A204.1 (cell line): ENCODE data around the gene THOC5.

Source experiments
- FAIRE-seq: peaks from 2 replicates; lab custom pipeline; 2012; peaks lifted over from hg19 to GRCh38; lab: Jason Lieb, UNC

Gene THOC5

DNA sequence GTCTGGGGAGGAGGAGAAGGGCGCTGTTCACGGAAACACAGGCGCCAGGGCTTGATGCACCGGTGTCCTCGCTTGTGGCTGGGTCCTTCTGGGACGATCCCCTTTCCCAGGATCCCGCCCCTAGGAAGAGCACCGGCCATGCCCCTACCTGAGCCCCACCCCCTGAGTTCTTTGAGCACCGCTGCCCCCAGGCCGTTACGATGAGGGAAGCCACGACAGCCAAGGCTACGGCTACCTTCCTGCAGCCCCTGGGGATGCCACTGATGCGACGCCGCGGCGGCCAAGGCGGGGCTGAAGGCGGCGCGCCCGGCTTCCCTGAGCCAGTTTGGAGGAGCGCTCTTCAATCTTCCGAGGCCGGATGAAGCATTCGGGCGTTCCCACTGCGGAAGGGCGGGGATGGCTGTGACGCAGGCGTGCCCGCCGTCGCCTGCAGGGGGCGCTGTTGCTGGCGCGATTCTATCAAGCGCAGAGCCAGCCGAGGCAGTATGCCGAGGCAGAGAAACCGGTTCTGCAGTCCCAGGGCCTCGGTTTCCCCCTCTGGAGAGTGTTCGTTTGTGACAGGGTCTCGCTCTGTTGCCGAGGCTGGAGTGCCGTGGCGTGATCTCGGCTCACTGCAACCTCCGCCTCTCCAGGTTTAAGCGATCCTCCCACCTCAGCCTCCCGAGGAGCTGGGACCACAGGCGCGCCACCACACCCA is 83.2 kb downstream of the THOC5 start:
- FAIRE-seq: no peak

DNA sequence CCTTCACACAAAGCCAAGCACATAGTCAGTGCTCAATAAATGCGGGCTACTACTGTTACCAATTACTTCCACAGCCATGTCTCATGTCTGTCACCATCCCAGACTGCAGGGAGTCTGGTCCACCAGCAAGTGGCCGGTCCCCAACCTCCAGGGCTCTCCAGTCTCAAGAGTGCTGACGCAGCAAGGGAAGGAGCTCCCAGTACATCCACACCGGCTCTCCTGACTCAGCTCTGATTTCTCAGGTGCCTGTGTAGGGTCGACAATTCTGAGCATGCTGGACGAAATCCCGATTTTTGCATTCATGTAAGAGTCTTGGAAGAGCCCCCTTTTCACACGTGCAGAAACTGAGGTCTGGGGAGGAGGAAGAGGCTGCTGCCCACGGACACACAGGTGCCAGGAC is 83.8 kb downstream of the THOC5 start:
- no peak for FAIRE-seq

DNA sequence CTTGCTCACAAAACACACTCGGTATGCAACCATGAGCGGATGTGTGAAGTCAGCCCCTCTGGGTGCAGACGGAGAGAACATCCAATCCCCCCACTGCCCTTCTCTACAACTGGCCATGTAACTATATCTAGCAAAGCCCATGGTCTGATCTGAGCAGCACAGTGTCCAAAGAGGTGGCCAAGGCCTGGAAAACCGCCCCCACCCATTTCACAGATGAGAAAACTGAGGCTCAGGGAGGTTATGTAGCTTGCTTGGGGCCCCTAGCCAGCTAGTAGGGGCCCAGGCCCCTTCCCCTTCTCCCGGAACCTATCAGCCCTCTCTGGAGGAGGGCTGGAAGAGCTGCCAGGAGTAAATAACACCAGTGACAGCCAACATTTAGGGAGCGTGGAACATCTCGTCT is 89.0 kb downstream of the THOC5 start:
- no peak for FAIRE-seq

DNA sequence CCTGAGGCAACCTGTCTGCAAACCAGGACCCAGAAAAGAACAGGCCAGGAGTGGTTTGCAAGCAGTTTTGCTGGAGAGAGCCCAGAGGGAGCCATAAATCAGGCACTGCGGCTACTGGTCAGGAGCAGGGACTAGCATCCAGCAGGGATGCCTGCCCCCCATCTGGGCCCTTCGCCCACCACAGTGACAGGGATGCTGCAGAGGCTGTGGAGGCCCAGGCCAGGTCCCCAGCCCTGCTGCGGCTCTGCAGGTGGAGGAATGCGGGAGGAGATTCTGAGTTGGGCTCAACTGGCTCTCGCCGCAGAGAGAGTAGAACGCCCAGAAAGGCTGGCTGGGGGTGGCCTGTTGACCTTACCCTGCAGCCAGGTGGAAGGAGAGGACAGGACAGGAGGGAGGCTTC is 89.9 kb downstream of the THOC5 start:
- FAIRE-seq: no peak

DNA sequence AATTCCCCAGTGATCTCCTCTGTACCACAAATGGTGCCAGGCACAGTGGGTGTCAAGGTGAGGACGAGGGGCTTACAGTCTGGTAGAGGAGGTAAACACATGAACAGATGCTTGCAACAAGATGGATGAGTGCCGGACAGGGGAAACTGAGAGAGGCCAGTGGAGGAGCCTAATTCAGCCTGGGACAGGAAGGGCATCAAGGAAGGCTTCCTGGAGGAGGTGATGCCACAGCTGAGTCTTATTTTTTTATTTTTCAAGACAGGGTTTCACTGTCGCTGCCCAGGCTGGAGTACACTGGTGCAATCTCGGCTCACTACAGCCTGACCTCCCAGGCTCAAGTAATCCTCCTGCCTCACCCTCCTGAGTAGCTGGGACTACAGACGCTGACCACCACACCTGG is 92.3 kb downstream of the THOC5 start:
- no peak for FAIRE-seq

DNA sequence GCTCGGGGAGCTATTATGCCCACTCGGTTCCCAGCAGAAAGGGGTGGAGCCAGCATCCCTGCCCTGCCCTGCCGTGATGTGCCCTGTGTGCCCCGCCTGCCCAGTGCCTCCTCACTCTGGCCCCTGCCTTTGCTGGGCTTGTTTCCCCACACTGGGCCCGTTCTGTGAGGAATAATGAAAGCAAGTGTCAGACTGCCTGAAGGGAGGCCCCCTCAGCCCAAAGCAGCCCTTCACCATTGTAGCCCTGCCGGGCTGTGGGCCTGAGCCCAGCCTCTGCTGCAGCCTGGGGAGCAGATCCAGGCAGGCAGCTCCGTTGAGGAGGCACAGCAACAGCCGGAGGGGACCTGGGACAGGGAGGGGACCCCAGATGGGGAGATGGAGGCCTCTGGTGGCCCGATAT is 93.8 kb downstream of the THOC5 start:
- FAIRE-seq: no peak

DNA sequence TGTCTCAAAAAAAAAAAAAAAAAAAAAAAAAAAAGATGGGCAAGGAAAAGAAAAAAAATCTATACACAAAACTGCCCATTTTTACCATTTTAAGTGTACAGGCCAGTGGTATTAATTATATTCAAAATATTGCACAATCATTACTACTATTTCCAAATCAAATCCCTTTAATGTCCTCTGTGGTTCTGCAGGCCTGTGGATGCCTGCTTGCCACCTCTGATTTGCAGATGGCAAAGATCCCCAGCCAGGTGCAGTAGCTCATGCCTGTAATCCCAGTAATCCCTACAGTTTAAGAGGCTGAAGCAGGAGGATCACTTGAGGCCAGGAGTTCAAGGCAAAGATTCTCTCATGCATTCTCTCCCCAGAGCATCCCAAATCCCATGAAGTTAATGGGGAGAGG is 95.0 kb downstream of the THOC5 start:
- no peak for FAIRE-seq

DNA sequence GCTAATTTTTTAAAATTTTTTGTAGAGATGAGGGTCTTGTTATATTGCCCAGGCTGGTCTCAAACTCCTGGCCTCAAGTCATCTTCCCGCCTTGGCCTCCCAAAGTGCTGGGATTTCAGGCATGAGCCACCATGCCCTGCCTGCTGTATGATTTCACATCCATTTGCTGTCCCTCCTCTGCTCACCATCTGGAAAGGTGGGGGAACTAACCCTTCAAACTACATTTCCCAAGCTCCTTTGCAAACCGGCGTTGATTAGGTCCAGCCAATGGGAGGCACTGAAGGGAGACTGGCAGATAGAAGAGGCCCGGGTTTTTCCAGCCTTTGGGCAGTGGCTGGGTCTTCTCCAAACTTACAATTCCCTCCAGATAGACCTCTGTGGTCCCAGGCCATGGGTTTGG is 95.8 kb downstream of the THOC5 start:
- FAIRE-seq: no peak

DNA sequence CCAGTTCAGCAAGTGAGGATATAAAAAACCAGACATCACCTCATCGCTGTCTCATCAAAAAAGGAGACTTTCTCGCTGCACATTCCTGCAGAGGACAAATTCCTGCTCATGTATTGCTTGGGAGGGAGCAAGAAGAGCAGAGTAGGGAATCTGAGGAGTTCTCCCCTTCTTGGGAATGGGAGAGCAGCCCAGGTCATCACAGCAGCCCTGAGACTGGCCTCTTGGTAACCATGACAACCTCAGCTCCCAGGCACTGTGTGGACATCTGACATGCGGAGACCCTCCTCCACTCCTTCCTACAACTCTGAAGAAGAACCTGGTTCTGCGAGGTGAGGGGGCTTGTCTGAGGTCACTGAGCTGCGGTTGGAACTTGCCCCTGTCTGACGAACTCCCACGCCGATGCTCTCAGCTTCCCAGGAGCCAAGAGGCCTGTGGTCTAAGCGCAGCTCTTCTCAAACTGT is 97.3 kb downstream of the THOC5 start:
- no peak for FAIRE-seq
